Activated T-helper 2 cell treated with anti-CD3 and anti-CD28 coated beads, Interferon-gamma antibody, Interleukin-2, Interleukin-4, amounts not matched to agents 10 μg/mL and 5 μg/mL and 100 μg/mL, durations not matched to agents 14 hours and 24 hours and 36 hours (primary cell): ENCODE data around the gene PIEZO2. TPM values are rescaled to one million over a fixed set of nuclear protein-coding genes. Genes with fewer than 3 reads are reported as not detected.
"Not testable (repeated sequence)": the region's sequence is repeated elsewhere in the genome, so short reads cannot be mapped to it uniquely, and the experiment has no call there.

Experiments used
- DNase-seq: peaks from one replicate; pipeline ENCODE4 v3.0.0; 2021; ENCODE audit warnings: low spot score
- H3K27ac Mint-ChIP-seq: one replicate; pipeline ENCODE4 v1.8.0; 2021; ENCODE audit warnings: mixed read lengths
- H3K27me3 Mint-ChIP-seq: one replicate; pipeline ENCODE4 v1.8.0; 2021; ENCODE audit warnings: low read depth, mixed read lengths
- H3K36me3 Mint-ChIP-seq: one replicate; pipeline ENCODE4 v1.8.0; 2021; ENCODE audit warnings: low read depth, mixed read lengths
- H3K4me1 Mint-ChIP-seq: one replicate; pipeline ENCODE4 v1.8.0; 2021; ENCODE audit warnings: low read depth, mixed read lengths
- H3K4me3 Mint-ChIP-seq: one replicate; pipeline ENCODE4 v1.8.0; 2021; ENCODE audit warnings: low read depth, mild to moderate bottlenecking, moderate library complexity, mixed read lengths
- H3K9me3 Mint-ChIP-seq: one replicate; pipeline ENCODE4 v1.8.0; 2021; ENCODE audit warnings: mixed read lengths
- intact Hi-C: fragments of 100-400 bp; cut with micrococcal nuclease; formaldehyde crosslinking; loops from one replicate; pipeline ENCODE4 v1.15.1; 2023
- total RNA-seq: library from RNA; stranded (reverse); gene quantifications from 2 replicates; pipeline ENCODE4 v1.2.3, GENCODE V29; 2022

PIEZO2 gene
- total RNA-seq, 1 donor from 2014 or later: not detected

DNA sequence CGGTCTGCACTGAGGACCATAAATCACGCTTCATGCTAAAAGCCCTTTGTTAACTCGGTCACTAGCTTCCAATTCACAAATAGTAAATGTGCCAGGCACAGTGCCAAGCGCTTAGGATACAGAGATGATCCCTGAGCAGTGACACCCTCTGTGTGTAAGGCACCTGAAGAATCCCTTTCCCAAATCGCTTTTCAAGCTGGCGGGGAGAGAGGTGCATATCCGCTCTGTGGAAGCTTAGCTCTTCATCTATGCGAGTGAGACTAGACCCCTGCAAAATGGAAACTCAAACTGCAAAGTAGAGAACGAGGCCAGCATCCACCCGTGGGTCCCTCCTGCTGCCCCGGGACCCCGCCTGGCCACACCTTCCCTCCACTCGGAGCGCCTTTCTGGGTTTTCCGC lies 2.4 kb downstream of the PIEZO2 start:
- no peaks in the 10 kb centered on the region for H3K36me3 Mint-ChIP-seq
- H3K9me3 Mint-ChIP-seq: no peaks in the 10 kb centered on the region
- H3K4me1 Mint-ChIP-seq: no peaks in the 10 kb centered on the region
- H3K4me3 Mint-ChIP-seq: no peak overlapping the region
- no peak for DNase-seq
- intact Hi-C loops: no loop called here
- H3K27ac Mint-ChIP-seq: no peak overlapping the region
- H3K27me3 Mint-ChIP-seq: peaks cover 32% of the 10 kb centered on the region

DNA sequence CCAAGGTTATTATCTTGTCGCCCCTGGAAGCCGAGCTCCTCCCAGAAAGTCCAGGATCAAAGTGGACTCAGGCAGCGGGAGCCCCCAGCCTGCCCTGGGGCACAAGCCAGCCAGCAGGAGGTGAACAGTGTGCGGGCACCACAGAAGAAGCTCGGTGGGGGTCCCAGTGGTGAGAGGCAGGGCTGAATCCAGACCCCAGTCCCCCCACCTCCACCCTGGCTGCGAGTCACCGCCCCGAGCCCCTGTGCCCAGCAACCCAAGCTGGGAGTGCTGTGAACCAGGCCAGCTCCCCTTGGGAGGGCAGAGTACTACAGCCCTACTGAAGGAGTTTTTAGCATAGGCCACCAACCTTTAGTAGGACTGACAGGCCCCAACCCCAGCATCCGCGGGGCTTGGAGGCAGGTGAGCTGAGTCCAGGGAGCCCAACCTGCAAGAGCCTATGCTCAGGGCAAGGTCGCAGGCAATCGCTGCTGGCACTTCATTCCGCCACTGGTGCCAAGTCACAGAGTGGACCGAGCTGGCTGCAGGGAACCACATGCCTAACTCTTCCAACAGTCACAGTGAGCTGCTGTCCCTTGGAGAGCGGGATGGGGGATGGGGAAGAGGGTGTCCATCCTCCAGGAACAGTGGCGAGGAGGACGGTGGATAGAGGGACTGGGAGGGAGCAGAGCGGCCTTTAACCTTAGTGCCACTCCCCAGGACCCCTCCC lies 3.0 kb downstream of the PIEZO2 start:
- Mint-ChIP-seq H3K36me3 (no peaks in the 10 kb centered on the region), H3K4me1 (no peaks in the 10 kb centered on the region), H3K27me3 (peaks cover 31% of the 10 kb centered on the region), H3K27ac (no peak overlapping the region), H3K4me3 (no peak overlapping the region), H3K9me3 (no peaks in the 10 kb centered on the region)
- intact Hi-C loops: no loop called here
- no peak for DNase-seq

DNA sequence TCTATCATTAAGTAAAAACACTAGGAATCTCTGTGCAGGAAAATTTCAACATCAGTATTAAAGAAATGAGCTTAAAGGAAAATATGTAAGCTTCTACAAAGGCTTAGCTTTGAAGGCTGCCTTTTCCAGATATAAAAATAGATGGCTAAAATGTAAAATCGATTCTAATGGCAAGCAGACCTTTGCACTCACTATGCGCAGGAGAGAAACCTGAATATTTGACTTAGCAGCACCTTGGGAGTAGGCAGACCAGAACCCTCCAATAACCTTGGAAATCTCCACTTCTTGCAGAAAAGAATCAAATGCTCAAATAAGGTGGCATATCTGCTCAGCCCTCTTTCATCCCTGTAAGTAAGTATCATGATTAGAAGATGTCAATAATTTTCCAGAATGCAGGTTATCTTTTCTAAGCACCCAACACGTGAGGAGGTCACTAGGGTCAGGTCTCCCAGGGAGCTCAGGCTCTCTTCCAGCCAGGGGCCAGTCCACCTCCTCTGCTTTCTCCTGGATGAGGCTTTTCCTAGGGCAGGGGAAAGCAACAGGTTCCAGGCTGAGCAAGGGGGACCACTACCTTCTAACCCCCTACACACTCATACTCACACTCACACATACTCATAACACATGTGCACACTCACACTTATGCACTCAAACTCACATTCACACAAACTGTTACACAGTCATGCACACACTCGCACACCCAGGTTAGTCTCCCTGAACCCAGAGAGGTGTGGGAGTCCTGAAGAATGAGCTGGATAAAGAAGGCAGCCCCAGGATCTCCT lies 3.8 kb downstream of the PIEZO2 start:
- no peak for DNase-seq
- Mint-ChIP-seq H3K27ac (no peak overlapping the region), H3K27me3 (peaks cover 25% of the 10 kb centered on the region), H3K4me3 (no peak overlapping the region), H3K9me3 (no peaks in the 10 kb centered on the region), H3K4me1 (no peaks in the 10 kb centered on the region), H3K36me3 (no peaks in the 10 kb centered on the region)
- intact Hi-C loops: no loop called here

DNA sequence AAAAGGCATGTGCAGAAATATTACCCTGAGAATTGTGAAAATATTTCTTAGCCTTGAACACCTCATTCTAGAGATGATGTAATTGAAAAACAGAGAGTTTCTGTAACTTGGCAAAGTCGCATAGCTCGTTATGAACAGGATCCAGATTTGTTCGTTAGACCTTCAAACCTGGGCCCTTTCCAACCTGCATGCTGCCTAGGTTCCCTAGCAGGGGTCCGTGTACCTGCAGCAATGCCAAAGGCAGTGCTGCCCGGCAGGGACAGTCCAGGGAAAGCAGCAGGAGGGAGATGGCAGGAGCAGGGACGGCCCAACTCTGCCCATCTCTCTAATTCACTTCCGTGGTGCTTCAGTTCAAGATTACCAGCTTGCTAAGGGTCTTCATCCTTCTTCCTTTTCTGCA lies 12.0 kb downstream of the PIEZO2 start:
- intact Hi-C loops: no loop called here
- DNase-seq: no peak
- H3K4me3 Mint-ChIP-seq: no peak overlapping the region
- no peaks in the 10 kb centered on the region for H3K4me1 Mint-ChIP-seq
- H3K27ac Mint-ChIP-seq: no peak overlapping the region
- no peaks in the 10 kb centered on the region for H3K27me3 Mint-ChIP-seq
- H3K9me3 Mint-ChIP-seq: no peaks in the 10 kb centered on the region
- H3K36me3 Mint-ChIP-seq: no peaks in the 10 kb centered on the region

DNA sequence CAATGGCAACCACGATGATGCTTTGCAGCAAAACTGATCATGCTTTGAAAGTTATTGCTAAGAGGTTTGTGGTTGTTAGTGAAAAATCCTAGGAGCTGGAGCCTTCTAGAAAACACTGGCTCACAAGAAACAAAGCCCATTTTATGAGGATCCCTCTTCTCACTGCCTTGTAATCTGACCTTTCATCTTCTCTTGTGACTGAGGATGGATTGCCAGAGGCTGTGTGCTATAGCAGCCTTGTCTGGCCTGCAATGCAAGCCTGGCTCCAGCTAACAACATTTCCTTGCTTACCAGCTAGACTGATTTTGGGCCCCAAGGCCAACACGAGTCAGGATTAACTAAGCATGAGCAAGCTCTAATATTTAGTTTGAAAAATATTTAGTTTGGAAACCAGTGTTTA lies 13.1 kb downstream of the PIEZO2 start:
- Mint-ChIP-seq H3K4me3 (no peak overlapping the region), H3K27ac (no peak overlapping the region), H3K27me3 (no peaks in the 10 kb centered on the region), H3K9me3 (peaks cover 4% of the 10 kb centered on the region), H3K4me1 (no peaks in the 10 kb centered on the region), H3K36me3 (no peaks in the 10 kb centered on the region)
- no peak for DNase-seq
- intact Hi-C loops: no loop called here

DNA sequence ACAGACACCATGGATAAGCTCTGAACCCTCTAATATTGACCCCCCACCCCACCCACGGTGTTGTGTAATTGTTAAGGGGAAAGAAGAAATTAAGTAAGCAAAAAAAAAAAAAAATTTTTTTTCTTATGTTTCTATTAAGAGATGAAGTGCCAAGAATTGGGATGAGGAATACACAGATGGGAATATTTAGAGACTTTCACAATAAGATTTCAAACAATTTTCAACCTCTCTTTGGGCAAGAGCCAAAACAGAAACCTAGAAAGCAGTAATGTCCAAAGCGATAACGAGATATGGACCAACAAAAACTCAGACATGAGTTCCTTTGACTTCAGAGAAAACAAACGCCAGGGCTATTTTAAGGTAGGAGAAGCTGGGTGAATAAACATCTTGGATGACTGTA lies 14.4 kb downstream of the PIEZO2 start:
- H3K27ac Mint-ChIP-seq: no peak overlapping the region
- intact Hi-C loops: no loop called here
- no peak overlapping the region for H3K4me3 Mint-ChIP-seq
- no peaks in the 10 kb centered on the region for H3K36me3 Mint-ChIP-seq
- no peaks in the 10 kb centered on the region for H3K27me3 Mint-ChIP-seq
- peaks cover 4% of the 10 kb centered on the region for H3K9me3 Mint-ChIP-seq
- H3K4me1 Mint-ChIP-seq: no peaks in the 10 kb centered on the region
- no peak for DNase-seq

DNA sequence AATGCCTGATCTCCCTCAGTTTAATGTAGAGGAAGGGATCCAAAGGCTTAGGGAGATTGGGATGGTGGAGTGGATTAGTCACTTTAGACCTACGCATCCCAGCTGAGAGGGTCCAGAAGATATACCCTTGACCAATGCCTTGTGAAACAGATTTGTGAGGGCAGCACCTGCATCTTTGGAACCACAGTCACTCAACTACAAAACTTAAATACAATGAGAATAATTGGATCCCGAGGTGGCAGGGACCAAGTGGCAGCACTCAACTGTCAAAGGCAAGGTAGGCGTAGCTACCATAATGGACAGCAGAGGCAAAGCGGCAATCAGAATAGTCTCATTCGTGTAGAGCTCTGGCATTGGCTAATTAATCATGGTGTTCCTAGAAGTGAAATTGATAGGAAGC lies 20.3 kb downstream of the PIEZO2 start:
- H3K4me1 Mint-ChIP-seq, DNase-seq, intact Hi-C loops, H3K27me3 Mint-ChIP-seq, H3K27ac Mint-ChIP-seq, H3K4me3 Mint-ChIP-seq, H3K36me3 Mint-ChIP-seq: not testable (repeated sequence)
- peaks cover 14% of the 10 kb centered on the region for H3K9me3 Mint-ChIP-seq

DNA sequence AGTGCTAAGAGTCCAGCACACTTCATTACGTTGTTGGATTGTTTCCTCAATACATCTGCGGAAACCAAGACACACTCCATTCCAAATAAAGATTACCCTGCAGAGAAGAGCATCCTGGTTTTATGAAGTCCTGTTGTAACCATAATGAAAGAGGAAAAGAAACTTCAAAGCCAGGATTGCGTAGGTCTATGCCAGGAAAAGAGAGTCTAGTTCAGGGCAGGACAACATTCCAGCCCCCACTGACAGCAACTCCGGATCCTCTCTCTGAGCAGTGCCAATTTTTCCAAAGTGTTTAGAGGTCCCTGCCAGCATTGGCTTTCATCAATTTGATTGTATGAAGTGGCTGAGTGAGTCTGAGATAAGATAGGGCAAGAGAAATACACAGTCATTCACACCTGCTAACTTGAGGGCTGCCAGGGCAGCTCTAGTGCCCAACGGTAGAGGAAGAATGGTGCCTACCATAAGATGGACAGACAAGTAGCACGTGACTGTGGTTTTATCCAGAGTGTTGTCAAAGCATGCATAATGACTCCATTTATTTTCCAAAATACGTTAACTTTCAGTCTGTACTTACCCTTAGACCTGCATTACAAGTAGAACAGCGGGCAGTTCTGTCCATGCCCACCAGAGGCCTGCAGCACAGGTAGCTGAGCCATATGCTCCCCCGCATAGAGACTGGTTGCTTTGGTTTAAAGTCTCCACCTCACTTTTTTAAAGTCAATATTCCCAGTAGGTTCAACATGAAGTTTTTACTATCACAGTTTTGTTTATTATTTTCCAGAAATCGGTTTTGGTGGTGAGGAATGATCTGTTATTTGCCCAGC lies 23.7 kb downstream of the PIEZO2 start:
- Mint-ChIP-seq H3K36me3 (no peaks in the 10 kb centered on the region), H3K27ac (no peak overlapping the region), H3K4me1 (no peaks in the 10 kb centered on the region), H3K9me3 (peaks cover 10% of the 10 kb centered on the region), H3K27me3 (no peaks in the 10 kb centered on the region), H3K4me3 (no peak overlapping the region)
- DNase-seq: no peak
- intact Hi-C loops: no loop called here

DNA sequence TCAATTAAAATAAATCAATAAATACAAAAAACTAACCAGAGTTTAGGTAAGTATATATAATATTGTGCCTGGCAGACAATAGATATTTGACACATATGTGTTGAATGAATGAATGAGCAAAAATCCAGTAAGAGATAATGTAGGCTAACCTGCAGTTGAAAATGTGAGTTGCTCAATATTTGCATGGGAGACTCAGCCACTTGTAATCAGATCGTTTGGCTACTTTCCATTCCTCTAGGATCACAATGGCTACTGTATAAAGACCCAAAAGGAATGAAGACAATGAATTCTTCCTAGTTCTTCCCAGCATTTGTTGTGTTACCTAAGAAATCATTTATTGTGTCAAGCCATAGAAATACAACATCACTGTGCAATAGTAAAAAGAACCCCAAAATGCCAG lies 25.3 kb downstream of the PIEZO2 start:
- intact Hi-C loops: no loop called here
- Mint-ChIP-seq H3K27me3 (no peaks in the 10 kb centered on the region), H3K27ac (no peak overlapping the region), H3K4me1 (no peaks in the 10 kb centered on the region), H3K36me3 (no peaks in the 10 kb centered on the region), H3K4me3 (no peak overlapping the region), H3K9me3 (peaks cover 10% of the 10 kb centered on the region)
- DNase-seq: no peak

DNA sequence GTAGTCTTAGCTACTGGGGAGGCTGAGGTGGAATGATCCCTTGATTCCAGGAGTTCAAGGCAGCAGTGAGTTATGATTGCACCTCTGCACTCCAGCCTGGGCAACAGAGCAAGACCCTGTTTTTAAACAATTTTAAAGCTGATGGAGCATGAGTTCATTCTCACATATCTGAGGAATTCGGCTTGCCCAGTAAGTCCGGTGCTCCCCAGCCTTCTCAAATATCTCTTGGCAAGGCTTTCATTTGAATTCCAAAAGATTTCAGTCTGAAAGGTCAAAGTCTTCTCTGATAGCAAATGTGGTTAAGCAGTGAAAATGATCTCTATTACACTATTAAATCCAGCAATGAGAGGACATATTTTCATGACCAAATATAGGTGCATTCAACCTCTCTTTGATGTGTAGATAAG lies 27.9 kb downstream of the PIEZO2 start:
- intact Hi-C loops: no loop called here
- Mint-ChIP-seq H3K36me3 (no peaks in the 10 kb centered on the region), H3K27ac (no peak overlapping the region), H3K4me3 (no peak overlapping the region), H3K27me3 (no peaks in the 10 kb centered on the region), H3K9me3 (no peaks in the 10 kb centered on the region), H3K4me1 (no peaks in the 10 kb centered on the region)
- DNase-seq: no peak

DNA sequence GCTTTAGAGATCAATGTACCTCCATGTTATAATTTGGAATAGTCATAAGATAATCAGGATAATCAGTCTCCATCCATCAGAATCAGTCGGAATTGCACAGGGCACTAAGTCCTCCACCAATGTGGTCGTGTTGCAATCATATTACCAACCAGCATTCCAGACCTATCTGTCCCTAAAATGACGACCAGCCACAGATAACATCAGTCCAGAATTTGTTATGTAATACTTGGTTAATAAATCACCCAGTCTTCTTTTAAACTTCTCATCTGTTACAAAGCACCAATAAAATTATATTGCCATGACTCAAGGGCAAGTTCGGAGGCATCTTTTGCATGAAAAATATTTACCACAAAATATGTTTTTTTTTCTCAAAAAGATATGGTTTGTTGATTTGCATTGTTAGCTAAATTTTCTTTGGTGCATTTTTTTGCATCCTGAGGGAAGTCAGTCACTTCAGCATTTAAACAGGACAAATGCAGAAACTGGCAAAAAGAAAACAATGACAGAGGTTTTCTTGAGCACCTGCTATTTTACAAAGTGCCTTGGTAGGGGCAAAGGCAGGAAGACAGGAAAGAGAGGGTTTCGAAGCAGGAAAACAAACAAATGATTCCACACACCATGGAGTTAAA lies 29.3 kb downstream of the PIEZO2 start:
- no peaks in the 10 kb centered on the region for H3K4me1 Mint-ChIP-seq
- H3K36me3 Mint-ChIP-seq: no peaks in the 10 kb centered on the region
- no peak overlapping the region for H3K4me3 Mint-ChIP-seq
- intact Hi-C loops: no loop called here
- H3K9me3 Mint-ChIP-seq: no peaks in the 10 kb centered on the region
- DNase-seq: no peak
- no peaks in the 10 kb centered on the region for H3K27me3 Mint-ChIP-seq
- no peak overlapping the region for H3K27ac Mint-ChIP-seq

DNA sequence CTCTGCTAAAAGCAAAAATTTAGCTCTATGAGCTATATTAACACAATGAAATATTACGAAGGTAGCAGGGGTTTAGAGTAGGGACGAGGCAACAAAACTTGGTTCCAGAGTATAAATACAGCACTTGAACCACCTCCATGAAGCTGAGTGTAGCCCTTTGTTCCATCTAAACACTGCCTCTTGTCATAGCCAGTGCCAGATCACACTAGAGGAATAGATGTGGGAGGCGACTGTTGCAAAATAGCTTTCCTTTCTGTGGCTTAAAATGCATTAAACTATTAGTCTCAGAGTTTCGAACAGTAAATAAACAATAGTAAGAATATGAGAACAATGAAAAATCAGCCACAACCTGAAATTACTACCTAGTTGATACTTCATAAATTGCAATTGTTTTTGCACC lies 29.8 kb downstream of the PIEZO2 start:
- intact Hi-C loops: no loop called here
- no peak overlapping the region for H3K27ac Mint-ChIP-seq

More for the DNA sequence above, 29.8 kb downstream of the PIEZO2 start:
- Mint-ChIP-seq H3K4me1 (no peaks in the 10 kb centered on the region), H3K36me3 (no peaks in the 10 kb centered on the region), H3K9me3 (no peaks in the 10 kb centered on the region), H3K27me3 (no peaks in the 10 kb centered on the region), H3K4me3 (no peak overlapping the region)
- DNase-seq: no peak
